Activated CD4-positive, alpha-beta T cell treated with anti-CD3 and anti-CD28 coated beads for 36 hours (primary cell): ENCODE measurements around the gene MORN1. TPM values are rescaled to one million over a fixed set of nuclear protein-coding genes. Genes with fewer than 3 reads are reported as not detected.

Experiments used
- ATAC-seq: fragments of 200-7000 bp; cut with Tn5 transposase; one replicate; pipeline ENCODE4 v1.10.0; 2021; ENCODE audit warnings: mild to moderate bottlenecking, moderate library complexity
- CTCF ChIA-PET: fragments of 350-600 bp; sonication (Branson Sonifier 250); formaldehyde crosslinking; loops from one replicate; lab custom pipeline; 2021; ENCODE audit warnings: antibody characterized with exemption; lab: Charles Lee
- POLR2A ChIA-PET: fragments of 350-600 bp; sonication (Branson Sonifier 250); formaldehyde crosslinking; loops from one replicate; lab custom pipeline; 2021; ENCODE audit warnings: antibody characterized with exemption, inconsistent platforms; lab: Charles Lee
- DNase-seq: peaks from one replicate; pipeline ENCODE4 v3.0.0-alpha.2; 2020
- H3K27ac Mint-ChIP-seq: one replicate; pipeline ENCODE4 v1.8.0; 2021; ENCODE audit warnings: mixed read lengths
- H3K27me3 Mint-ChIP-seq: one replicate; pipeline ENCODE4 v1.8.0; 2021; ENCODE audit warnings: mixed read lengths
- H3K36me3 Mint-ChIP-seq: one replicate; pipeline ENCODE4 v1.8.0; 2021; ENCODE audit warnings: low read depth, mixed read lengths
- H3K4me1 Mint-ChIP-seq: one replicate; pipeline ENCODE4 v1.8.0; 2021; ENCODE audit warnings: mixed read lengths
- H3K4me3 Mint-ChIP-seq: one replicate; pipeline ENCODE4 v1.8.0; 2021; ENCODE audit warnings: mild to moderate bottlenecking, moderate library complexity, mixed read lengths
- H3K9me3 Mint-ChIP-seq: one replicate; pipeline ENCODE4 v1.8.0; 2021; ENCODE audit warnings: low read depth, mixed read lengths
- intact Hi-C, 2 experiments: fragments of 100-400 bp; cut with DNase I in 1 of 2; cut with micrococcal nuclease in 1 of 2; formaldehyde crosslinking; loops; one replicate each; pipeline versions ENCODE4 v1.14.2 to v1.15.1; 2022 to 2024; cut with DNase I, micrococcal nuclease
- total RNA-seq, 2 experiments: library from RNA; stranded (reverse); gene quantifications; one replicate each; pipeline ENCODE4 v1.2.3, GENCODE V29; 2021

MORN1 gene
- total RNA-seq, 2 experiments from 2014 or later: 5.1 to 6.1 TPM

- intact Hi-C loops: loop anchor here (1.0 to 5.0 kb wide), 7 partner anchors 11 to 293 kb away; partner anchors contain the start of gene FAAP20 (in 1 of the 2)
- POLR2A ChIA-PET: no interaction called here
- Mint-ChIP-seq H3K4me3 (peak overlapping the region; percentile 75), H3K27ac (peak overlapping the region; percentile 95), H3K4me1 (peaks cover 76% of the 10 kb centered on the region), H3K36me3 (peaks cover 9% of the 10 kb centered on the region), H3K27me3 (no peaks in the 10 kb centered on the region), H3K9me3 (no peaks in the 10 kb centered on the region)
- ATAC-seq (no peak), DNase-seq (no peak)
- CTCF ChIA-PET: interaction anchor here (1.8 kb wide), 1 partner anchor 34 kb away, joined by 9 read pairs; no protein-coding TSS in a partner anchor
Observed at GRCh38 chr1:2289607-2290006, 101.7 kb downstream of the MORN1 start.

- H3K27ac Mint-ChIP-seq: peak overlapping the region; percentile 53
- no peak for DNase-seq
- peaks cover 11% of the 10 kb centered on the region for H3K36me3 Mint-ChIP-seq
- H3K27me3 Mint-ChIP-seq: no peaks in the 10 kb centered on the region
- intact Hi-C loops: no loop called here
- CTCF ChIA-PET: interaction anchor here (1.5 to 1.8 kb wide), 2 partner anchors 11 to 33 kb away, joined by 6 to 9 read pairs; no protein-coding TSS in a partner anchor
- peaks cover 70% of the 10 kb centered on the region for H3K4me1 Mint-ChIP-seq
- no peak overlapping the region for H3K4me3 Mint-ChIP-seq
- POLR2A ChIA-PET: no interaction called here
- ATAC-seq: no peak
- no peaks in the 10 kb centered on the region for H3K9me3 Mint-ChIP-seq
Observed at GRCh38 chr1:2288816-2289536, 102.4 kb downstream of the MORN1 start.

GRCh38 chr1:2288311-2288710, 103.0 kb downstream of the MORN1 start:
- ATAC-seq (no peak), DNase-seq (peak; percentile 52)
- intact Hi-C loops: no loop called here
- Mint-ChIP-seq H3K4me1 (peaks cover 63% of the 10 kb centered on the region), H3K27me3 (no peaks in the 10 kb centered on the region), H3K36me3 (peaks cover 10% of the 10 kb centered on the region), H3K4me3 (no peak overlapping the region), H3K27ac (peak overlapping the region; percentile 53), H3K9me3 (no peaks in the 10 kb centered on the region)
- POLR2A ChIA-PET: no interaction called here
- CTCF ChIA-PET: interaction anchor here (1.5 kb wide), 1 partner anchor 12 kb away, joined by 6 read pairs; no protein-coding TSS in a partner anchor

- Mint-ChIP-seq H3K27me3 (no peaks in the 10 kb centered on the region), H3K36me3 (peaks cover 10% of the 10 kb centered on the region), H3K4me1 (peaks cover 56% of the 10 kb centered on the region), H3K9me3 (no peaks in the 10 kb centered on the region), H3K4me3 (no peak overlapping the region), H3K27ac (no peak overlapping the region)
- intact Hi-C loops: no loop called here
- DNase-seq (no peak), ATAC-seq (no peak)
- ChIA-PET CTCF (interaction anchor here (1.5 kb wide), 1 partner anchor 12 kb away, joined by 6 read pairs; no protein-coding TSS in a partner anchor), POLR2A (no interaction called here)
Observed at GRCh38 chr1:2287649-2288048, 103.7 kb downstream of the MORN1 start.

- intact Hi-C loops: no loop called here
Observed at GRCh38 chr1:2286923-2287322, 104.4 kb downstream of the MORN1 start.

GRCh38 chr1:2284932-2285331, 106.4 kb downstream of the MORN1 start:
- no peak overlapping the region for H3K27ac Mint-ChIP-seq

More at GRCh38 chr1:2286923-2287322, 104.4 kb downstream of the MORN1 start:
- POLR2A ChIA-PET: no interaction called here
- DNase-seq (no peak), ATAC-seq (no peak)
- CTCF ChIA-PET: no interaction called here
- no peak overlapping the region for H3K4me3 Mint-ChIP-seq
- no peaks in the 10 kb centered on the region for H3K9me3 Mint-ChIP-seq
- H3K27ac Mint-ChIP-seq: peak overlapping the region; percentile 61
- H3K36me3 Mint-ChIP-seq: peaks cover 11% of the 10 kb centered on the region
- H3K4me1 Mint-ChIP-seq: peaks cover 49% of the 10 kb centered on the region
- no peaks in the 10 kb centered on the region for H3K27me3 Mint-ChIP-seq

GRCh38 chr1:2283991-2284895, 107.1 kb downstream of the MORN1 start:
- no peaks in the 10 kb centered on the region for H3K27me3 Mint-ChIP-seq
- DNase-seq: no peak
- peaks cover 25% of the 10 kb centered on the region for H3K4me1 Mint-ChIP-seq
- intact Hi-C loops: no loop called here
- no peak for ATAC-seq
- POLR2A ChIA-PET: no interaction called here
- CTCF ChIA-PET: interaction anchor here (0.6 to 0.9 kb wide), 4 partner anchors 11 to 97 kb away, joined by 3 read pairs; no protein-coding TSS in a partner anchor
- no peak overlapping the region for H3K27ac Mint-ChIP-seq
- H3K4me3 Mint-ChIP-seq: no peak overlapping the region
- no peaks in the 10 kb centered on the region for H3K9me3 Mint-ChIP-seq
- H3K36me3 Mint-ChIP-seq: peaks cover 11% of the 10 kb centered on the region

More at GRCh38 chr1:2284932-2285331, 106.4 kb downstream of the MORN1 start:
- CTCF ChIA-PET: interaction anchor here (0.6 to 0.7 kb wide), 2 partner anchors 18 to 76 kb away, joined by 3 read pairs; no protein-coding TSS in a partner anchor
- intact Hi-C loops: no loop called here
- Mint-ChIP-seq H3K27me3 (no peaks in the 10 kb centered on the region), H3K9me3 (no peaks in the 10 kb centered on the region), H3K4me1 (peaks cover 29% of the 10 kb centered on the region), H3K4me3 (no peak overlapping the region), H3K36me3 (peaks cover 11% of the 10 kb centered on the region)
- ATAC-seq: no peak
- POLR2A ChIA-PET: interaction anchor here (0.7 kb wide), 1 partner anchor 29 kb away, joined by 3 read pairs; no protein-coding TSS in a partner anchor
- no peak for DNase-seq

GRCh38 chr1:2283371-2283990, 107.9 kb downstream of the MORN1 start:
- intact Hi-C loops: no loop called here
- no peaks in the 10 kb centered on the region for H3K27me3 Mint-ChIP-seq
- H3K9me3 Mint-ChIP-seq: no peaks in the 10 kb centered on the region
- CTCF ChIA-PET: interaction anchor here (0.6 to 0.9 kb wide), 2 partner anchors 12 to 98 kb away, joined by 3 read pairs; no protein-coding TSS in a partner anchor
- H3K36me3 Mint-ChIP-seq: peaks cover 11% of the 10 kb centered on the region
- ATAC-seq (no peak), DNase-seq (no peak)
- H3K27ac Mint-ChIP-seq: no peak overlapping the region
- H3K4me1 Mint-ChIP-seq: peaks cover 21% of the 10 kb centered on the region
- POLR2A ChIA-PET: no interaction called here
- H3K4me3 Mint-ChIP-seq: no peak overlapping the region

GRCh38 chr1:2282556-2283270, 108.6 kb downstream of the MORN1 start:
- ChIA-PET CTCF (no interaction called here), POLR2A (no interaction called here)
- DNase-seq (no peak), ATAC-seq (no peak)
- Mint-ChIP-seq H3K27me3 (no peaks in the 10 kb centered on the region), H3K4me1 (peaks cover 18% of the 10 kb centered on the region), H3K36me3 (peaks cover 10% of the 10 kb centered on the region), H3K27ac (no peak overlapping the region), H3K9me3 (no peaks in the 10 kb centered on the region), H3K4me3 (no peak overlapping the region)
- intact Hi-C loops: no loop called here

GRCh38 chr1:2279817-2280216, 111.5 kb downstream of the MORN1 start:
- Mint-ChIP-seq H3K36me3 (peaks cover 15% of the 10 kb centered on the region), H3K4me3 (no peak overlapping the region), H3K27me3 (no peaks in the 10 kb centered on the region), H3K27ac (no peak overlapping the region), H3K9me3 (no peaks in the 10 kb centered on the region), H3K4me1 (peaks cover 39% of the 10 kb centered on the region)
- POLR2A ChIA-PET: no interaction called here
- intact Hi-C loops: no loop called here
- CTCF ChIA-PET: no interaction called here
- DNase-seq (no peak), ATAC-seq (no peak)
